Vagina (tissue), 2 donors: ENCODE measurements around the gene FZR1. TPM values are rescaled to one million over a fixed set of nuclear protein-coding genes. Genes with fewer than 3 reads are reported as not detected.

Experiments used
- DNase-seq, 2 donors: peaks; one replicate each; pipeline ENCODE4 v3.0.0-alpha.2; 2017; ENCODE audit errors: extremely low spot score in 2 of 2
- H3K27ac ChIP-seq: fragments of 200-600 bp; sonication (generic); one replicate; pipeline ENCODE4 v1.5.1; 2019
- H3K27me3 ChIP-seq: fragments of 200-600 bp; sonication (generic); one replicate; pipeline ENCODE4 v1.5.1; 2019
- H3K36me3 ChIP-seq, 2 donors: fragments of 200-600 bp; sonication (generic); one replicate each; pipeline ENCODE4 v1.5.1; 2017 to 2019
- H3K4me1 ChIP-seq: fragments of 200-600 bp; sonication (generic); one replicate; pipeline ENCODE4 v1.5.1; 2019
- H3K4me3 ChIP-seq, 2 donors: fragments of 200-600 bp; sonication (generic); 1 replicate in 1 of 2; 2 replicates in 1 of 2; pipeline ENCODE4 v1.5.1; 2016 to 2019
- H3K9me3 ChIP-seq: fragments of 200-600 bp; sonication (generic); one replicate; pipeline ENCODE4 v1.5.1; 2019
- CTCF ChIP-seq, 3 experiments: fragments of 450-650 bp in 2 of 3; fragments of 200-600 bp in 1 of 3; sonication (generic) in 1 of 3; IDR thresholded peaks; one replicate each; pipeline ENCODE4 v1.5.1; 2017 to 2019; ENCODE audit warnings: antibody characterized with exemption in 3 of 3, mild to moderate bottlenecking in 2 of 3, moderate library complexity in 2 of 3
- POLR2A ChIP-seq, 2 donors: fragments of 450-650 bp; IDR thresholded peaks; one replicate each; pipeline ENCODE4 v1.6.1; 2017; ENCODE audit warnings: antibody characterized with exemption in 2 of 2, mild to moderate bottlenecking in 2 of 2, moderate library complexity in 2 of 2
- POLR2AphosphoS5 ChIP-seq, 2 donors: sonication (generic); formaldehyde crosslinking; IDR thresholded peaks; one replicate each; pipeline ENCODE4 v1.9.0; 2017; ENCODE audit warnings: antibody characterized with exemption in 2 of 2, mild to moderate bottlenecking in 2 of 2, low read depth in 1 of 2; ENCODE audit not compliant: insufficient read depth in 1 of 2
- intact Hi-C: fragments of 100-400 bp; cut with DNase I; formaldehyde crosslinking; loops from one replicate; pipeline ENCODE4 v1.15.1; 2023
- total RNA-seq: library from RNA; depleted of rRNA; stranded (reverse); fragments of >200 nt; gene quantifications from one replicate; pipeline ENCODE4 v1.2.3, GENCODE V29; 2016

The FZR1 gene
- total RNA-seq, 1 donor from 2014 or later: 29.2 TPM

- no peaks in the 10 kb centered on the region for H3K27me3 ChIP-seq
- intact Hi-C loops: loop anchor here (5.0 kb wide), 2 partner anchors 152 to 403 kb away; no protein-coding TSS in a partner anchor
- no peak overlapping the region for H3K27ac ChIP-seq
- H3K4me1 ChIP-seq: peaks cover 8% of the 10 kb centered on the region
- no peaks in the 10 kb centered on the region for H3K9me3 ChIP-seq
- H3K36me3 ChIP-seq: no peaks in the 10 kb centered on the region
- DNase-seq: no peak
- TF ChIP-seq POLR2A (IDR thresholded peaks at IDR 0.05): no peak
- no peak for TF ChIP-seq CTCF (IDR thresholded peaks at IDR 0.05)
- TF ChIP-seq POLR2AphosphoS5 (IDR thresholded peaks at IDR 0.05; ENCODE audit: insufficient read depth in 1 of 2, low read depth in 1 of 2): no peak
- H3K4me3 ChIP-seq: no peak overlapping the region
These were observed 31.5 kb upstream of the FZR1 start for GRCh38 chr19:3474614-3475013.

- Histone ChIP-seq H3K27ac (no peak overlapping the region), H3K4me3 (no peak overlapping the region), H3K4me1 (peaks cover 8% of the 10 kb centered on the region), H3K36me3 (no peaks in the 10 kb centered on the region), H3K27me3 (no peaks in the 10 kb centered on the region), H3K9me3 (no peaks in the 10 kb centered on the region)
- TF ChIP-seq POLR2AphosphoS5 (IDR thresholded peaks at IDR 0.05; ENCODE audit: insufficient read depth in 1 of 2, low read depth in 1 of 2): no peak
- TF ChIP-seq POLR2A (IDR thresholded peaks at IDR 0.05): no peak
- no peak for TF ChIP-seq CTCF (IDR thresholded peaks at IDR 0.05)
- intact Hi-C loops: loop anchor here (5.0 kb wide), 1 partner anchor 402 kb away; no protein-coding TSS in a partner anchor
- DNase-seq: no peak
These were observed 30.7 kb upstream of the FZR1 start for GRCh38 chr19:3475449-3475848.

- intact Hi-C loops: loop anchor here (5.0 kb wide), 1 partner anchor 400 kb away; no protein-coding TSS in a partner anchor
These were observed 29.3 kb upstream of the FZR1 start for GRCh38 chr19:3476830-3477229.

GRCh38 chr19:3477506-3477905, 28.6 kb upstream of the FZR1 start:
- no peak for DNase-seq
- Histone ChIP-seq H3K27me3 (no peaks in the 10 kb centered on the region), H3K4me1 (no peaks in the 10 kb centered on the region), H3K36me3 (no peaks in the 10 kb centered on the region), H3K27ac (no peak overlapping the region), H3K4me3 (no peak overlapping the region), H3K9me3 (no peaks in the 10 kb centered on the region)
- intact Hi-C loops: loop anchor here (5.0 kb wide), 1 partner anchor 400 kb away; no protein-coding TSS in a partner anchor
- no peak for TF ChIP-seq CTCF (IDR thresholded peaks at IDR 0.05)
- TF ChIP-seq POLR2AphosphoS5 (IDR thresholded peaks at IDR 0.05; ENCODE audit: insufficient read depth in 1 of 2, low read depth in 1 of 2): no peak
- no peak for TF ChIP-seq POLR2A (IDR thresholded peaks at IDR 0.05)

More at GRCh38 chr19:3476830-3477229, 29.3 kb upstream of the FZR1 start:
- Histone ChIP-seq H3K4me1 (no peaks in the 10 kb centered on the region), H3K4me3 (no peak overlapping the region), H3K27me3 (no peaks in the 10 kb centered on the region), H3K27ac (no peak overlapping the region), H3K9me3 (no peaks in the 10 kb centered on the region), H3K36me3 (no peaks in the 10 kb centered on the region)
- TF ChIP-seq POLR2A (IDR thresholded peaks at IDR 0.05) (no peak), POLR2AphosphoS5 (IDR thresholded peaks at IDR 0.05; ENCODE audit: insufficient read depth in 1 of 2, low read depth in 1 of 2) (no peak), CTCF (IDR thresholded peaks at IDR 0.05) (no peak)
- no peak for DNase-seq

- no peaks in the 10 kb centered on the region for H3K4me1 ChIP-seq
- no peak overlapping the region for H3K4me3 ChIP-seq
- H3K36me3 ChIP-seq: no peaks in the 10 kb centered on the region
- H3K27ac ChIP-seq: no peak overlapping the region
- no peak for TF ChIP-seq POLR2AphosphoS5 (IDR thresholded peaks at IDR 0.05; ENCODE audit: insufficient read depth in 1 of 2, low read depth in 1 of 2)
- no peak for TF ChIP-seq POLR2A (IDR thresholded peaks at IDR 0.05)
- no peak for TF ChIP-seq CTCF (IDR thresholded peaks at IDR 0.05)
- no peaks in the 10 kb centered on the region for H3K9me3 ChIP-seq
- intact Hi-C loops: loop anchor here (5.0 kb wide), 1 partner anchor 399 kb away; no protein-coding TSS in a partner anchor
- no peaks in the 10 kb centered on the region for H3K27me3 ChIP-seq
- DNase-seq: no peak
These were observed 28.2 kb upstream of the FZR1 start for GRCh38 chr19:3477951-3478350.
